MCF 10A (cell line): Measurements from ENCODE around the gene NETO2. TPM values are rescaled to one million over a fixed set of nuclear protein-coding genes. Genes with fewer than 3 reads are reported as not detected.

ENCODE experiments used
- BruUV-seq: library from RNA; stranded (reverse); fragments of 400-500 nt; replicated peaks from 2 replicates; lab custom pipeline; 2021; lab: Mats Ljungman, UMichigan
- CTCF ChIA-PET: fragments of 300-600 bp; sonication (Branson Sonifier 250); formaldehyde crosslinking; extraction: SDS; loops from one replicate; lab custom pipeline; 2021; ENCODE audit warnings: antibody characterized with exemption, inconsistent platforms; lab: Yijun Ruan, JAX
- POLR2A ChIA-PET: fragments of 300-600, 350-650 bp; sonication (Branson Sonifier 250); formaldehyde crosslinking; extraction: SDS; loops from one replicate; lab custom pipeline; 2020; ENCODE audit warnings: antibody characterized with exemption, inconsistent platforms; lab: Yijun Ruan, JAX
- DNase-seq: peaks from one replicate; pipeline ENCODE4 v3.0.0-alpha.2; 2018; ENCODE audit not compliant: unreplicated experiment
- H3K27ac Mint-ChIP-seq: one replicate; pipeline ENCODE4 v1.8.0; 2022; ENCODE audit warnings: mild to moderate bottlenecking, low read depth, mixed read lengths; ENCODE audit not compliant: unreplicated experiment
- H3K27me3 Mint-ChIP-seq: one replicate; pipeline ENCODE4 v1.8.0; 2022; ENCODE audit warnings: mixed read lengths; ENCODE audit not compliant: insufficient read depth, unreplicated experiment
- H3K36me3 Mint-ChIP-seq: one replicate; pipeline ENCODE4 v1.8.0; 2022; ENCODE audit warnings: mild to moderate bottlenecking, moderate library complexity, mixed read lengths; ENCODE audit not compliant: insufficient read depth, unreplicated experiment
- H3K4me1 Mint-ChIP-seq: one replicate; pipeline ENCODE4 v1.8.0; 2022; ENCODE audit warnings: mixed read lengths; ENCODE audit not compliant: insufficient read depth, unreplicated experiment
- H3K4me3 Mint-ChIP-seq: one replicate; pipeline ENCODE4 v1.8.0; 2022; ENCODE audit warnings: mild to moderate bottlenecking, moderate library complexity, mixed read lengths; ENCODE audit not compliant: unreplicated experiment
- H3K9me3 Mint-ChIP-seq: one replicate; pipeline ENCODE4 v1.8.0; 2022; ENCODE audit warnings: mixed read lengths; ENCODE audit not compliant: unreplicated experiment
- intact Hi-C: fragments of 100-400 bp; cut with micrococcal nuclease; formaldehyde crosslinking; loops from 2 replicates; pipeline ENCODE4 v1.14.1; 2022
- total RNA-seq: library from RNA; stranded (reverse); gene quantifications from 2 replicates; pipeline ENCODE4 v1.2.3, GENCODE V29; 2022
- TF ChIP-seq, protein P1 (sequence below): fragments of 200-600 bp; IDR thresholded peaks from one replicate; pipeline ENCODE4 v1.8.0; 2022; ENCODE audit warnings: antibody characterized with exemption, mild to moderate bottlenecking; ENCODE audit not compliant: unreplicated experiment

Gene NETO2
- total RNA-seq, 1 experiment from 2014 or later: 40.8 TPM

DNA sequence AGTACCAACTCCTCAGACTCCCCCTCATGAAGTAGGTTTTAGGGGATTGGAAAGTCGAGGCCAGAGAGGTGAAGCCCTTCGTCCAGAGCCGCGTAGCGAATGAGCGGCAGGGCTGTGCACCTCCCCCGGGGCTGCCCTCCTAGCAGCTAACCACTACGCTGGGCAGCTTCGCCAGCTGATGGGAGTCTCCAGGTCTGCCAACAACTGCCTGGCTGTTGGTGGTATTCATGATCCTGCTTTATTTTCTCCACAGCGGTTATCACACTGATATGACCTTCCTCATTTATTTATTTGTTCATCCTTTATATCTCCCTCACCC, 773 bp upstream of the NETO2 start:
- ChIA-PET CTCF (interaction anchor here (0.5 to 6.2 kb wide), 26 partner anchors 11 to 1479 kb away, joined by 3 to 51 read pairs (median 4); partner anchors contain the start of genes ITFG1 and PHKB), POLR2A (interaction anchor here (0.7 to 4.5 kb wide), 3 partner anchors 9 to 317 kb away, joined by 3 to 50 read pairs (median 3); partner anchors contain the start of genes ITFG1 and PHKB)
- Mint-ChIP-seq H3K4me1 (peaks cover 6% of the 10 kb centered on the region), H3K4me3 (peak overlapping the region; percentile 77), H3K27me3 (no peaks in the 10 kb centered on the region), H3K36me3 (peaks cover 10% of the 10 kb centered on the region), H3K27ac (no peak overlapping the region), H3K9me3 (no peaks in the 10 kb centered on the region)
- intact Hi-C loops: loop anchor here (5.0 to 10.0 kb wide), 3 partner anchors 430 to 1468 kb away; partner anchors contain the start of gene N4BP1
- BruUV-seq: no TSS peak
- TF ChIP-seq, protein P1, sequence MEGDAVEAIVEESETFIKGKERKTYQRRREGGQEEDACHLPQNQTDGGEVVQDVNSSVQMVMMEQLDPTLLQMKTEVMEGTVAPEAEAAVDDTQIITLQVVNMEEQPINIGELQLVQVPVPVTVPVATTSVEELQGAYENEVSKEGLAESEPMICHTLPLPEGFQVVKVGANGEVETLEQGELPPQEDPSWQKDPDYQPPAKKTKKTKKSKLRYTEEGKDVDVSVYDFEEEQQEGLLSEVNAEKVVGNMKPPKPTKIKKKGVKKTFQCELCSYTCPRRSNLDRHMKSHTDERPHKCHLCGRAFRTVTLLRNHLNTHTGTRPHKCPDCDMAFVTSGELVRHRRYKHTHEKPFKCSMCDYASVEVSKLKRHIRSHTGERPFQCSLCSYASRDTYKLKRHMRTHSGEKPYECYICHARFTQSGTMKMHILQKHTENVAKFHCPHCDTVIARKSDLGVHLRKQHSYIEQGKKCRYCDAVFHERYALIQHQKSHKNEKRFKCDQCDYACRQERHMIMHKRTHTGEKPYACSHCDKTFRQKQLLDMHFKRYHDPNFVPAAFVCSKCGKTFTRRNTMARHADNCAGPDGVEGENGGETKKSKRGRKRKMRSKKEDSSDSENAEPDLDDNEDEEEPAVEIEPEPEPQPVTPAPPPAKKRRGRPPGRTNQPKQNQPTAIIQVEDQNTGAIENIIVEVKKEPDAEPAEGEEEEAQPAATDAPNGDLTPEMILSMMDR: no peak
- no peak for DNase-seq

DNA sequence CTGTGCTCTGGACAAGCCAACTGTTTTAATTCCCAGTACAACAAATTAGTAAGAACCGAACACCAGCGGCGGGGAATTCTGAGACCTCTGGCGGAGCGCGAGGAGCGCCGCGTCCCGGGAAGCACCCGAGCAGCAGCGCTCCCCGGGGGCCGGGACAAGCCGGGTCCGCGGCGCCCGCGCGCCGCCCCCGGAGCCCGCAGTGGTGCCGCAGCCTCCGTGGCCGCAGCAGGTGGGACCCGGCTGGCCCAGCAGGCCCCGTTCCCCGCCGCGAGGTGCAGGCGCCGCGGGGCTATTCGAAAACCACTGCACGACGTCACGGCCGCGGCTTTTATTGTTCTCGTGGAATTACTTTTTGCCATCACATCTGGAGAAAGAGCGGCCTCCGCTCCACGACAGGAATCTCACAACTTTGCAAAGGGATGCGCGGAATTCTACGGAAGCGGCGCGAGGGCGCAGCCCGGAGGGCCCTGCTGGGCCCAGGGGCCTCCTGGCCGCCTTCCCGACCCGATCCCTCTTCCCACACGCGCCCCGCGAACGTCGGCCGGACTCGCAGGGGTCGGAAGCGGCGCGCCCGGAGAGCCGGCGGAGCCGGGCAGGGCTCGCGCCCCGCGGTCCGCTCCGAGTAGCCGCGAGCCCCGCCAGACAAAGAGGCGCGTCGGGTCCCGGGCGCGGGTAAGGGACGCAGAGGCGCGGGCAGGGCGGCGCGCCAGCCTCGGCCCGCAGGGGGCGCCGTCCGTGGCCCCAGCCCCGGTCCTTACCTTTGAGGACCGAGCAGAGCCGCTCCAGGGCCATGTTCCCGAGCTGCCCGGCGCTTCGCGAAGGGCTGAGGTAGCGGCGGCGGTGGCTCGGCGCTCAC, 696 bp downstream of the NETO2 start:
- no peaks in the 10 kb centered on the region for H3K9me3 Mint-ChIP-seq
- peak; percentile 75 for DNase-seq
- peaks cover 21% of the 10 kb centered on the region for H3K4me1 Mint-ChIP-seq
- peaks cover 10% of the 10 kb centered on the region for H3K36me3 Mint-ChIP-seq
- H3K27me3 Mint-ChIP-seq: no peaks in the 10 kb centered on the region
- ChIA-PET POLR2A (interaction anchor here (0.5 to 4.5 kb wide), 15 partner anchors 11 to 1465 kb away, joined by 3 to 50 read pairs (median 4); partner anchors contain the start of genes ABCC12, DNAJA2, ITFG1 and PHKB), CTCF (interaction anchor here (0.6 to 6.2 kb wide), 42 partner anchors 10 to 1051 kb away, joined by 3 to 51 read pairs (median 5); partner anchors contain the start of genes DNAJA2, ITFG1 and PHKB)
- intact Hi-C loops: loop anchor here (2.0 to 10.0 kb wide), 7 partner anchors 170 to 1469 kb away; partner anchors contain the start of genes DNAJA2, ITFG1, N4BP1 and PHKB
- H3K27ac Mint-ChIP-seq: peak overlapping the region; percentile 31
- TF ChIP-seq, protein P1: peak; percentile 82
- peak overlapping the region; percentile 80 for H3K4me3 Mint-ChIP-seq
- BruUV-seq: no TSS peak

DNA sequence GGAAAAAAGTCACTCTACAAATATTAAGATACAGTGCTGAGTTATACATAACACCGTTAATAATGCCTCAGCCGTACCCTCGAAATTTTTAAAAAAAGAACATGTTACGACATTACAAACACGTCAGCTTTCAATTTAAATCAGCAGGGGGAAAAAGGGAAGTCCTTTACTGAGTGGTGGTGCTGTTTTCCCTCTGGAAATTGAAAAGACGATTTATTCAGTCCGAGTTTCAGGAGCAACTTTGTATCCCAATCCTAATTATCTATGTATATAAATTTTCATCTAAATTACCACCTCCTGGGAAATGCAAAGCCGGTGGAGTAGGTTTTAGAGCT, 1.3 kb downstream of the NETO2 start:
- Mint-ChIP-seq H3K4me1 (peaks cover 27% of the 10 kb centered on the region), H3K27ac (peak overlapping the region; percentile 31), H3K36me3 (peaks cover 10% of the 10 kb centered on the region), H3K9me3 (no peaks in the 10 kb centered on the region), H3K4me3 (peak overlapping the region; percentile 80), H3K27me3 (no peaks in the 10 kb centered on the region)
- peak; percentile 46 for DNase-seq
- CTCF ChIA-PET: interaction anchor here (0.6 to 6.2 kb wide), 34 partner anchors 9 to 1468 kb away, joined by 3 to 51 read pairs (median 5); partner anchors contain the start of genes DNAJA2, ITFG1 and PHKB
- POLR2A ChIA-PET: interaction anchor here (0.5 to 4.5 kb wide), 15 partner anchors 11 to 1465 kb away, joined by 3 to 50 read pairs (median 4); partner anchors contain the start of genes DNAJA2, ITFG1 and PHKB
- TF ChIP-seq, protein P1: no peak
- intact Hi-C loops: loop anchor here (2.0 to 10.0 kb wide), 7 partner anchors 170 to 1470 kb away; partner anchors contain the start of genes DNAJA2, ITFG1, N4BP1 and PHKB
- BruUV-seq: no TSS peak
